CD8-positive, alpha-beta memory T cell (primary cell): Measurements from ENCODE around the gene SUZ12. TPM values are rescaled to one million over a fixed set of nuclear protein-coding genes. Genes with fewer than 3 reads are reported as not detected.
"Not testable (repeated sequence)": the region's sequence is repeated elsewhere in the genome, so short reads cannot be mapped to it uniquely, and the experiment has no call there.

Source experiments
- CTCF ChIA-PET: fragments of 350-600 bp; sonication (Branson Sonifier 250); formaldehyde crosslinking; loops from one replicate; lab custom pipeline; 2021; ENCODE audit warnings: antibody characterized with exemption; lab: Charles Lee
- POLR2A ChIA-PET: fragments of 350-600 bp; sonication (Branson Sonifier 250); formaldehyde crosslinking; loops from one replicate; lab custom pipeline; 2021; ENCODE audit warnings: antibody characterized with exemption; lab: Charles Lee
- DNase-seq, 5 donors: peaks; one replicate each; pipeline versions ENCODE4 v3.0.0 to v3.0.0-alpha.2; 2020 to 2022; ENCODE audit warnings: mixed read lengths in 1 of 5
- H3K27ac ChIP-seq: one replicate; pipeline ENCODE4 v1.7.0; 2013; ENCODE audit warnings: low read depth, mild to moderate bottlenecking, low read length, moderate library complexity
- H3K27me3 ChIP-seq: 2 replicates; pipeline ENCODE4 v1.7.0; 2013; ENCODE audit warnings: low read length, mild to moderate bottlenecking; ENCODE audit not compliant: insufficient read depth, poor library complexity, severe bottlenecking
- H3K36me3 ChIP-seq: 2 replicates; pipeline ENCODE4 v1.7.0; 2013; ENCODE audit warnings: mild to moderate bottlenecking, low read length, moderate library complexity; ENCODE audit not compliant: insufficient read depth
- H3K4me1 ChIP-seq: 2 replicates; pipeline ENCODE4 v1.7.0; 2013; ENCODE audit warnings: mild to moderate bottlenecking, low read length, moderate library complexity; ENCODE audit not compliant: insufficient read depth
- H3K4me3 ChIP-seq: 2 replicates; pipeline ENCODE4 v1.7.0; 2013; ENCODE audit warnings: mild to moderate bottlenecking, low read length
- H3K9me3 ChIP-seq: 2 replicates; pipeline ENCODE4 v1.7.0; 2013; ENCODE audit warnings: mild to moderate bottlenecking, low read length
- H3K27ac Mint-ChIP-seq, 8 donors: one replicate each; pipeline ENCODE4 v1.8.0; 2020 to 2021; ENCODE audit warnings: mixed read lengths in 8 of 8, mild to moderate bottlenecking in 6 of 8, inconsistent platforms in 3 of 8, moderate library complexity in 3 of 8
- H3K27me3 Mint-ChIP-seq, 2 donors: one replicate each; pipeline ENCODE4 v1.8.0; 2020 to 2021; ENCODE audit warnings: mixed read lengths in 2 of 2, mild to moderate bottlenecking in 1 of 2, moderate library complexity in 1 of 2
- H3K36me3 Mint-ChIP-seq, 3 donors: one replicate each; pipeline ENCODE4 v1.8.0; 2020 to 2021; ENCODE audit warnings: mixed read lengths in 3 of 3, inconsistent platforms in 1 of 3, mild to moderate bottlenecking in 1 of 3
- H3K4me1 Mint-ChIP-seq, 3 donors: one replicate each; pipeline ENCODE4 v1.8.0; 2020 to 2021; ENCODE audit warnings: mixed read lengths in 3 of 3, inconsistent platforms in 1 of 3, mild to moderate bottlenecking in 1 of 3
- H3K4me3 Mint-ChIP-seq, 7 donors: one replicate each; pipeline ENCODE4 v1.8.0; 2020 to 2021; ENCODE audit warnings: mixed read lengths in 7 of 7, mild to moderate bottlenecking in 6 of 7, moderate library complexity in 4 of 7, inconsistent platforms in 2 of 7
- H3K9me3 Mint-ChIP-seq, 5 donors: one replicate each; pipeline ENCODE4 v1.8.0; 2020 to 2022; ENCODE audit warnings: mixed read lengths in 5 of 5, mild to moderate bottlenecking in 3 of 5, moderate library complexity in 2 of 5, inconsistent platforms in 1 of 5
- polyA plus RNA-seq: library from polyadenylated mRNA; unstranded; fragments of 300-500 nt; fragmentation: Illumina TruSeq; gene quantifications from one replicate; pipeline ENCODE4 v1.2.3, GENCODE V29; 2021
- total RNA-seq, 2 experiments: library from RNA; stranded (reverse); gene quantifications; one replicate each; pipeline ENCODE4 v1.2.3, GENCODE V29; 2021

The SUZ12 gene
- total and polyA plus RNA-seq, 3 experiments from 2014 or later, result 19.4 to 64.1 (median 63.1) TPM

DNA sequence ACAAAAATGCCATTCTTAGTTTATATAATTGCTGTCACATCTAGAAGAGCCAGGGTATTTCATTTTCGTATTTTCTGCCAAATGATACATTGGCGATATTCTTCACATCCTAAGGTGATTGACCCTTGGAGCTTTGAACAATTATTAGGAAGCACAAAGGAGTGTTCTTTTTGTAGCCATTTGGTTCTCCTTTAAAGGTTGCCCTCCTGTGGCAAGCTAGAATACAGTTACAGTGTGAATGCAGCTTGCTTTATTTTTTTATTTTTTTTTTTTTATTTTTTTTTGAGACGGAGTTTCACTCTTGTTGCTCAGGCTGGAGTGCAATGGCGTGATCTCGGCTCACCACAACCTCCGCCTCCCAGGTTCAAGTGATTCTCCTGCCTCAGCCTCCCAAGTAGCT, 24.1 kb upstream of the SUZ12 start:
- H3K36me3 Mint-ChIP-seq, DNase-seq, H3K27ac ChIP-seq, CTCF ChIA-PET, H3K4me3 Mint-ChIP-seq, H3K27ac Mint-ChIP-seq, H3K27me3 ChIP-seq, H3K4me1 ChIP-seq, H3K4me3 ChIP-seq, H3K4me1 Mint-ChIP-seq, H3K9me3 Mint-ChIP-seq, H3K36me3 ChIP-seq, H3K9me3 ChIP-seq: not testable (repeated sequence)
- peaks cover 12 to 37% of the 10 kb centered on the region in 2 donors for H3K27me3 Mint-ChIP-seq
- POLR2A ChIA-PET, result interaction anchor here (0.6 kb wide), 1 partner anchor 364 kb away, joined by 3 read pairs; no protein-coding TSS in a partner anchor

- peaks cover 15 to 51% of the 10 kb centered on the region in 2 donors for H3K27me3 Mint-ChIP-seq
- CTCF ChIA-PET, result no interaction called here
Observed at GRCh38 chr17:31915456-31916100, 21.2 kb upstream of the SUZ12 start.

GRCh38 chr17:31916491-31917064, 20.2 kb upstream of the SUZ12 start:
- CTCF ChIA-PET, result no interaction called here
- Mint-ChIP-seq H3K27me3 (peaks cover 19 to 52% of the 10 kb centered on the region in 2 donors), H3K4me1 (peaks cover 0 to 5% (median 0%) of the 10 kb centered on the region in 3 donors), H3K9me3 (no peaks in the 10 kb centered on the region), H3K27ac (no peak overlapping the region), H3K4me3 (no peak overlapping the region), H3K36me3 (no peaks in the 10 kb centered on the region)
- DNase-seq, result no peak
- Histone ChIP-seq H3K36me3 (no peaks in the 10 kb centered on the region), H3K4me3 (no peak overlapping the region), H3K27me3 (no peaks in the 10 kb centered on the region), H3K9me3 (no peaks in the 10 kb centered on the region), H3K27ac (no peak overlapping the region), H3K4me1 (no peaks in the 10 kb centered on the region)
- POLR2A ChIA-PET, result no interaction called here

More at GRCh38 chr17:31915456-31916100, 21.2 kb upstream of the SUZ12 start:
- Histone ChIP-seq H3K4me1 (no peaks in the 10 kb centered on the region), H3K27me3 (no peaks in the 10 kb centered on the region), H3K4me3 (no peak overlapping the region), H3K27ac (no peak overlapping the region), H3K36me3 (no peaks in the 10 kb centered on the region), H3K9me3 (no peaks in the 10 kb centered on the region)
- peaks cover 0 to 5% (median 0%) of the 10 kb centered on the region in 3 donors for H3K4me1 Mint-ChIP-seq
- H3K9me3 Mint-ChIP-seq, result no peaks in the 10 kb centered on the region
- H3K36me3 Mint-ChIP-seq, result no peaks in the 10 kb centered on the region
- POLR2A ChIA-PET, result no interaction called here
- DNase-seq, result no peak
- H3K27ac Mint-ChIP-seq, result no peak overlapping the region
- H3K4me3 Mint-ChIP-seq, result no peak overlapping the region

DNA sequence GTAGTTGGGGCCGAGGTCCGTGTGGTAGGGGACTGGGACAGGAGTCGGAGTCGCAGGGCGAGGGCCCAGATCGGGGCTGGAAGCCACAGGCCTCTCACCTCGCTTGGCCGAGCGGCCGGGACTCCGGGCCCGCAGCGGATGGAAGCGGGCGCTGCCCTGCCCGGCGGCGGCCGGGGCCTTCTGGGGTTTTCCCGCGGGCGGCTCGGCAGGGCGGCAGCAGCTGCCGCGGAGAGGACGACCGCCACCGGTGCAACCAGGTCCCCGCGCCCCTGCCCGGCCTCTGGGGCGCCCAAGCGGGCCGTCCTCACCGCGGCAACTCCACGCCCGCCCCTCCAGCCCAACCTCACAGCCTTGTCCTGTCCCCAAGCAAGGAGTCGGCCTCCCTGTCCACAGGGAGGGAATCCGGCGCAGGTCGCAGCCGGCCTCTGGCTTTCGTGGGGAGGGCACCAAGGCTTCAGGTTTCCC, 19.7 kb upstream of the SUZ12 start:
- H3K4me1 ChIP-seq, result no peaks in the 10 kb centered on the region
- no peak overlapping the region for H3K27ac Mint-ChIP-seq
- no peaks in the 10 kb centered on the region for H3K27me3 ChIP-seq
- CTCF ChIA-PET, result no interaction called here
- H3K9me3 Mint-ChIP-seq, result no peaks in the 10 kb centered on the region
- no peaks in the 10 kb centered on the region for H3K36me3 Mint-ChIP-seq
- peaks cover 19 to 48% of the 10 kb centered on the region in 2 donors for H3K27me3 Mint-ChIP-seq
- peaks cover 0 to 5% (median 0%) of the 10 kb centered on the region in 3 donors for H3K4me1 Mint-ChIP-seq
- H3K36me3 ChIP-seq, result no peaks in the 10 kb centered on the region
- POLR2A ChIA-PET, result no interaction called here
- H3K4me3 ChIP-seq, result no peak overlapping the region
- no peak overlapping the region for H3K27ac ChIP-seq
- H3K9me3 ChIP-seq, result no peaks in the 10 kb centered on the region
- no peak for DNase-seq
- H3K4me3 Mint-ChIP-seq, result no peak overlapping the region

DNA sequence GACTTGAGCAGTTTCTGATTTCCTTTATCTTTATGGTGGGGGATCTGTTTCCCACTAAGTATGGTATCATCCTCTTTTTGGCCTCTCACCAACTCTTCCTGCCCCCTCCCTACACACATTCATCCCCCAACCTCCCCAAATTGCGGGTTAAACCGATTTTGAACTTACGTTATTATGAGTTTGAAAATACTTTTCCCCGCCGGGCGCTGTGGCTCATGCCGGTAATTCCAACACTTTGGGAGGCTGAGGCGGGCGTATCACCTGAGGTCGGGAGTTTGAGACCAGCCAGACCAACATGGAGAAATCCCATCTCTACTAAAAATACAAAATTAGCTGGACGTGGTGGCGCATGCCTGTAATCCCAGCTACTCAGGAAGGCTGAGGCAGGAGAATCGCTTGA, 19.1 kb upstream of the SUZ12 start:
- H3K36me3 ChIP-seq, H3K27ac ChIP-seq, H3K4me3 Mint-ChIP-seq, H3K4me1 ChIP-seq, H3K4me1 Mint-ChIP-seq, H3K9me3 ChIP-seq, DNase-seq, H3K36me3 Mint-ChIP-seq, H3K4me3 ChIP-seq, H3K27ac Mint-ChIP-seq, H3K27me3 ChIP-seq, H3K9me3 Mint-ChIP-seq, POLR2A ChIA-PET, CTCF ChIA-PET: not testable (repeated sequence)
- H3K27me3 Mint-ChIP-seq, result peaks cover 21 to 44% of the 10 kb centered on the region in 2 donors

- Mint-ChIP-seq H3K27ac (peak overlapping the region in 1 of 8 donors; percentile 29), H3K36me3 (no peaks in the 10 kb centered on the region), H3K9me3 (no peaks in the 10 kb centered on the region), H3K27me3 (peaks cover 22 to 43% of the 10 kb centered on the region in 2 donors), H3K4me3 (no peak overlapping the region), H3K4me1 (peaks cover 0 to 5% (median 0%) of the 10 kb centered on the region in 3 donors)
- CTCF ChIA-PET, result interaction anchor here (0.5 to 1.1 kb wide), 2 partner anchors 10 to 25 kb away, joined by 3 read pairs; no protein-coding TSS in a partner anchor
- Histone ChIP-seq H3K27ac (no peak overlapping the region), H3K9me3 (no peaks in the 10 kb centered on the region), H3K4me3 (no peak overlapping the region), H3K27me3 (no peaks in the 10 kb centered on the region), H3K36me3 (no peaks in the 10 kb centered on the region), H3K4me1 (no peaks in the 10 kb centered on the region)
- POLR2A ChIA-PET, result no interaction called here
- no peak for DNase-seq
Observed at GRCh38 chr17:31918701-31919128, 18.1 kb upstream of the SUZ12 start.

GRCh38 chr17:31919802-31920525, 16.8 kb upstream of the SUZ12 start:
- H3K4me3 ChIP-seq, result no peak overlapping the region
- H3K4me1 ChIP-seq, result no peaks in the 10 kb centered on the region
- H3K4me1 Mint-ChIP-seq, result peaks cover 0 to 5% (median 0%) of the 10 kb centered on the region in 3 donors
- no peaks in the 10 kb centered on the region for H3K27me3 ChIP-seq
- no peaks in the 10 kb centered on the region for H3K9me3 ChIP-seq
- POLR2A ChIA-PET, result no interaction called here
- H3K4me3 Mint-ChIP-seq, result no peak overlapping the region
- H3K9me3 Mint-ChIP-seq, result no peaks in the 10 kb centered on the region
- H3K27ac Mint-ChIP-seq, result no peak overlapping the region
- no peak overlapping the region for H3K27ac ChIP-seq
- no peak for DNase-seq
- no peaks in the 10 kb centered on the region for H3K36me3 Mint-ChIP-seq
- CTCF ChIA-PET, result no interaction called here
- H3K36me3 ChIP-seq, result no peaks in the 10 kb centered on the region
- peaks cover 22 to 38% of the 10 kb centered on the region in 2 donors for H3K27me3 Mint-ChIP-seq
